HG02852 (cell line): ENCODE measurements around the gene FRRS1L.
"Not testable (repeated sequence)": the region's sequence is repeated elsewhere in the genome, so short reads cannot be mapped to it uniquely, and the experiment has no call there.

ENCODE experiments used
- ATAC-seq: cut with Tn5 transposase; IDR thresholded peaks from one replicate; pipeline ENCODE4 v1.9.1; 2021; ENCODE audit warnings: mild to moderate bottlenecking, moderate library complexity; ENCODE audit not compliant: unreplicated experiment

Gene FRRS1L

GRCh38 chr9:109133533-109133932 lies 33.5 kb downstream of the FRRS1L start:
- no peak for ATAC-seq

- ATAC-seq: no peak
Observed at GRCh38 chr9:109132567-109133021, 34.5 kb downstream of the FRRS1L start.

- no peak for ATAC-seq
Observed at GRCh38 chr9:109129470-109130197, 37.4 kb downstream of the FRRS1L start.

GRCh38 chr9:109126671-109127070 lies 40.4 kb downstream of the FRRS1L start:
- ATAC-seq: not testable (repeated sequence)

GRCh38 chr9:109124121-109124520 lies 42.9 kb downstream of the FRRS1L start:
- no peak for ATAC-seq

- ATAC-seq: peak; percentile 19
Observed at GRCh38 chr9:109122726-109123621, 44.1 kb downstream of the FRRS1L start.

- no peak for ATAC-seq
Observed at GRCh38 chr9:109121232-109121796, 45.7 kb downstream of the FRRS1L start.

GRCh38 chr9:109120204-109120789 lies 46.8 kb downstream of the FRRS1L start:
- ATAC-seq: no peak

GRCh38 chr9:109119439-109120203 lies 47.4 kb downstream of the FRRS1L start, which contains the start of gene TMEM245:
Gene TMEM245, minus strand, starts transcription at chr9:109119947. Its CDS starts 34 bp downstream, at chr9:109119913.
- peak; percentile 87 for ATAC-seq

GRCh38 chr9:109118808-109119438 lies 48.1 kb downstream of the FRRS1L start:
- ATAC-seq: no peak

GRCh38 chr9:109117856-109118807 lies 48.9 kb downstream of the FRRS1L start:
- ATAC-seq: no peak

- no peak for ATAC-seq
Observed at GRCh38 chr9:109115931-109116526, 51.0 kb downstream of the FRRS1L start.

GRCh38 chr9:109114670-109115069 lies 52.4 kb downstream of the FRRS1L start:
- ATAC-seq: no peak

GRCh38 chr9:109113892-109114609 lies 53.0 kb downstream of the FRRS1L start:
- no peak for ATAC-seq

GRCh38 chr9:109113254-109113653 lies 53.8 kb downstream of the FRRS1L start:
- no peak for ATAC-seq

GRCh38 chr9:109110329-109111021 lies 56.6 kb downstream of the FRRS1L start:
- ATAC-seq: peak; percentile 86

GRCh38 chr9:109109967-109110328 lies 57.1 kb downstream of the FRRS1L start:
- no peak for ATAC-seq
